HEK293T (cell line): ENCODE results near the gene FOXK2.

Experiments
- CTCF ChIA-PET: fragments of 350-600 bp; formaldehyde crosslinking; extraction: SDS; loops from one replicate; lab custom pipeline; 2021; ENCODE audit warnings: antibody characterized with exemption, inconsistent platforms; lab: Yijun Ruan, JAX
- POLR2A ChIA-PET: fragments of 350-600 bp; formaldehyde crosslinking; extraction: SDS; loops from one replicate; lab custom pipeline; 2020; ENCODE audit warnings: antibody characterized with exemption, inconsistent platforms; lab: Yijun Ruan, JAX
- DNase-seq: peaks from one replicate; pipeline ENCODE4 v3.0.0; 2012; ENCODE audit warnings: mixed read lengths; ENCODE audit errors: extremely low spot score
- ARNT ChIP-seq: fragments of 450-650 bp; IDR thresholded peaks from 2 replicates; pipeline ENCODE4 v1.6.1; 2017; ENCODE audit warnings: mild to moderate bottlenecking
- BHLHE40 ChIP-seq: fragments of 450-650 bp; IDR thresholded peaks from 2 replicates; pipeline ENCODE4 v1.6.1; 2016; ENCODE audit warnings: mild to moderate bottlenecking, moderate library complexity, borderline replicate concordance
- CTBP1 ChIP-seq: fragments of 450-650 bp; IDR thresholded peaks from 2 replicates; pipeline ENCODE4 v1.6.1; 2016; ENCODE audit warnings: borderline replicate concordance
- ELF4 ChIP-seq: fragments of 450-650 bp; IDR thresholded peaks from 2 replicates; pipeline ENCODE4 v1.6.1; 2017; ENCODE audit warnings: antibody characterized with exemption
- FOXA1 ChIP-seq: fragments of 450-650 bp; IDR thresholded peaks from 2 replicates; pipeline ENCODE4 v1.6.1; 2016; ENCODE audit warnings: mild to moderate bottlenecking
- FOXK2 ChIP-seq: fragments of 450-650 bp; IDR thresholded peaks from 2 replicates; pipeline ENCODE4 v1.6.1; 2016; ENCODE audit warnings: mild to moderate bottlenecking
- FOXM1 ChIP-seq: fragments of 450-650 bp; IDR thresholded peaks from 2 replicates; pipeline ENCODE4 v1.6.1; 2017; ENCODE audit warnings: mild to moderate bottlenecking, borderline replicate concordance
- HDGF ChIP-seq: fragments of 450-650 bp; IDR thresholded peaks from 2 replicates; pipeline ENCODE4 v1.6.1; 2017; ENCODE audit warnings: antibody characterized with exemption, borderline replicate concordance
- L3MBTL2 ChIP-seq: fragments of 450-650 bp; conservative IDR thresholded peaks from 2 replicates; pipeline ENCODE4 v1.6.1; 2016; ENCODE audit warnings: mild to moderate bottlenecking
- LEF1 ChIP-seq: fragments of 450-650 bp; IDR thresholded peaks from 2 replicates; pipeline ENCODE4 v1.6.1; 2017; ENCODE audit warnings: mild to moderate bottlenecking, borderline replicate concordance
- NFRKB ChIP-seq: fragments of 450-650 bp; IDR thresholded peaks from 2 replicates; pipeline ENCODE4 v1.6.1; 2016; ENCODE audit warnings: mild to moderate bottlenecking, moderate library complexity
- PKNOX1 ChIP-seq: fragments of 450-650 bp; IDR thresholded peaks from 2 replicates; pipeline ENCODE4 v1.6.1; 2016
- SP1 ChIP-seq: fragments of 450-650 bp; IDR thresholded peaks from 2 replicates; pipeline ENCODE4 v1.6.1; 2017
- SUZ12 ChIP-seq: fragments of 450-650 bp; IDR thresholded peaks from 2 replicates; pipeline ENCODE4 v1.6.1; 2016; ENCODE audit warnings: mild to moderate bottlenecking
- TARDBP ChIP-seq: fragments of 450-650 bp; IDR thresholded peaks from 2 replicates; pipeline ENCODE4 v1.6.1; 2016
- ZNF384 ChIP-seq: fragments of 450-650 bp; IDR thresholded peaks from 2 replicates; pipeline ENCODE4 v1.6.1; 2016

FOXK2 gene

GRCh38 chr17:82542439-82542838, 22.9 kb downstream of the FOXK2 start:
- no peak for DNase-seq
- ChIA-PET POLR2A (interaction anchor here (1.6 kb wide), 2 partner anchors 23 kb away, joined by 4 to 5 read pairs; partner anchors contain the start of gene FOXK2), CTCF (no interaction called here)
- no peak for TF ChIP-seq ZNF384
- no peak for TF ChIP-seq L3MBTL2
- no peak for TF ChIP-seq SUZ12
- no peak for TF ChIP-seq ARNT
- no peak for TF ChIP-seq ELF4
- TF ChIP-seq TARDBP: no peak
- TF ChIP-seq HDGF: no peak
- TF ChIP-seq LEF1: no peak
- no peak for TF ChIP-seq CTBP1
- TF ChIP-seq PKNOX1: no peak
- TF ChIP-seq BHLHE40: no peak

GRCh38 chr17:82544431-82545070, 25.0 kb downstream of the FOXK2 start:
- TF ChIP-seq HDGF (0 out of 2 replicates have a peak, but pooled peaks have one; percentile 91), TARDBP (no peak)
- POLR2A ChIA-PET: interaction anchor here (0.7 to 1.6 kb wide), 4 partner anchors 8 to 50 kb away, joined by 3 to 9 read pairs (median 3); partner anchors contain the start of gene FOXK2
- DNase-seq: no peak
- CTCF ChIA-PET: interaction anchor here (0.6 to 2.3 kb wide), 4 partner anchors 9 to 95 kb away, joined by 3 to 11 read pairs (median 6); no protein-coding TSS in a partner anchor

GRCh38 chr17:82545071-82545462, 25.5 kb downstream of the FOXK2 start:
- CTCF ChIA-PET: interaction anchor here (0.6 to 2.3 kb wide), 4 partner anchors 9 to 95 kb away, joined by 3 to 11 read pairs (median 6); no protein-coding TSS in a partner anchor
- POLR2A ChIA-PET: interaction anchor here (0.7 to 1.6 kb wide), 4 partner anchors 8 to 51 kb away, joined by 3 to 9 read pairs (median 3); partner anchors contain the start of gene FOXK2
- TF ChIP-seq ZNF384 (no peak), HDGF (no peak), ELF4 (no peak), NFRKB (no peak), BHLHE40 (no peak), SP1 (no peak), FOXA1 (no peak), TARDBP (no peak), PKNOX1 (no peak), L3MBTL2 (no peak)
- DNase-seq: no peak

- TF ChIP-seq TARDBP (no peak), HDGF (no peak), ZNF384 (no peak), FOXA1 (no peak), SP1 (no peak), PKNOX1 (no peak), ELF4 (no peak), FOXK2 (no peak), CTBP1 (no peak), SUZ12 (no peak), BHLHE40 (no peak), ARNT (no peak), FOXM1 (no peak), NFRKB (no peak)
- ChIA-PET POLR2A (interaction anchor here (1.0 kb wide), 2 partner anchors 22 to 29 kb away, joined by 3 to 6 read pairs; partner anchors contain the start of gene FOXK2), CTCF (interaction anchor here (0.9 kb wide), 1 partner anchor 28 kb away, joined by 3 read pairs; the partner anchor contains the start of gene FOXK2)
- no peak for DNase-seq
Observed at GRCh38 chr17:82547981-82548380, 28.4 kb downstream of the FOXK2 start.

GRCh38 chr17:82548681-82549303, 29.3 kb downstream of the FOXK2 start:
- ChIA-PET CTCF (interaction anchor here (0.9 to 1.2 kb wide), 2 partner anchors 22 to 29 kb away, joined by 3 read pairs; partner anchors contain the start of gene FOXK2), POLR2A (interaction anchor here (1.0 kb wide), 2 partner anchors 23 to 30 kb away, joined by 3 to 6 read pairs; partner anchors contain the start of gene FOXK2)
- DNase-seq: no peak
- TF ChIP-seq PKNOX1 (no peak), FOXM1 (no peak), LEF1 (no peak)
